GM18499 (cell line): Measurements from ENCODE around the gene SLC6A3.

ENCODE experiments used
- ATAC-seq: cut with Tn5 transposase; IDR thresholded peaks from one replicate; pipeline ENCODE4 v1.9.1; 2021; ENCODE audit warnings: moderate number of reproducible peaks; ENCODE audit not compliant: insufficient read depth, unreplicated experiment

Gene SLC6A3

DNA sequence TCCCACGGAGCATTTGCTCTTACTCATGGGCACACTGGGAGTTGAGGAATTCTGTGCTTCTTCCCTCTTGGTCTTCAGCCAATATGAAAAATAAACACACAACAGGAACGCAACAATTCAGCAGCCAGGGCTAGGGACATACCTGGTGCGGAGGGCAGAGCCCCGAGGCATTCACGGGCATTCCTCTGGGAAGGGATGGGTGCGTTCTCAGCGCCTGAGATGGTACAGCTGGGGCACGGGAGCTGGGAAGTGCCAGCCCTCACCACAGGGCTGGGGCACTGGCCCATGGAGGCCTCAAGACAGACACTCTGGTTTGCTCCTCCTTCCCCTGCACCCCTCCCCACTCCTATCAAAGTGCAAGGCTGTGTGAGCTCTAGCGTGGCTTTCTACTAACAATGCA, 2.1 kb downstream of the SLC6A3 start:
- ATAC-seq: no peak

DNA sequence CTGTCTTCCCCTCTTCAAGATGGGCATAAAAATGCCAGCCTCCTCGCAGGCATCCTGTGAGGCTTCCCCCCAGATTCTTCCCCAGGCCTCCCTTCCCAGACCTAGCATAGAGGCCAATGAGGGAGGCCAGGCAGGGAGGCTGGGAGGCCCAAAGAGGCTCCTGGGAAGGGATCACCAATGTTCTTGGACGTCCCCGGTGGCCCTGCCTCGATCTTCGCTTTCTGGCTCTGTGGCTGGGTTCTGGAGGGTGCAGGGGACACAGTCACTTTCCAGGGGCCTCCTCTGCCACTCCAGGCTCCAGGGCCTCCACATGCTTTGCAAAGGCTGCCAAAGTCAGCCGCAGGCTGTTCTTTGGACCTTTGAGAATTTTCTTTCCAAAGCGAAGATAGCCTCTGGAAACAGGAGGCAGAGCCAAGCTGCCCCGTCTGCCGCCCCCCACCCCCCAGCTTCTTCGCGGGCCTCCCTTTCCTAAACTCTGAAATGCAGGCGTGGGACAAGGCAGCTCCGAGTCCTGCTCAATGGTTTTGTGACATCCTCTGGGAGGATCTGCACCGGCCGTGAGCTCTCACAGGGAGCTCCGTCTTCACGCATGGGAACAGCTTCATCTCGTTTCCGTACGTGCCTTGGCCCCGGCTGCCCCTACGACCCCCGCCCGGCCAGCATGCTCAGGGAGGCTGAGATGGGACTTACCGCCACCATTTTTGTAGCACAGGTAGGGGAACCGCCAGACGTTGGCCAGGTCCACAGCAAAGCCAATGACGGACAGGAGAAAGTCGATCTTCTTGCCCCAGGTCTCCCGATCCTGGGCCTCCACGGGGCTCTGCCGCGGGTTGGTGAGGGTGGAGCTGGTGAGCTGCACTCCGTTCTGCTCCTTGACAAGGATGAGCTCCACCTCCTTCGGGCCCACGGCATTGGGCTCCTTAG, 2.8 kb downstream of the SLC6A3 start:
- ATAC-seq: no peak

DNA sequence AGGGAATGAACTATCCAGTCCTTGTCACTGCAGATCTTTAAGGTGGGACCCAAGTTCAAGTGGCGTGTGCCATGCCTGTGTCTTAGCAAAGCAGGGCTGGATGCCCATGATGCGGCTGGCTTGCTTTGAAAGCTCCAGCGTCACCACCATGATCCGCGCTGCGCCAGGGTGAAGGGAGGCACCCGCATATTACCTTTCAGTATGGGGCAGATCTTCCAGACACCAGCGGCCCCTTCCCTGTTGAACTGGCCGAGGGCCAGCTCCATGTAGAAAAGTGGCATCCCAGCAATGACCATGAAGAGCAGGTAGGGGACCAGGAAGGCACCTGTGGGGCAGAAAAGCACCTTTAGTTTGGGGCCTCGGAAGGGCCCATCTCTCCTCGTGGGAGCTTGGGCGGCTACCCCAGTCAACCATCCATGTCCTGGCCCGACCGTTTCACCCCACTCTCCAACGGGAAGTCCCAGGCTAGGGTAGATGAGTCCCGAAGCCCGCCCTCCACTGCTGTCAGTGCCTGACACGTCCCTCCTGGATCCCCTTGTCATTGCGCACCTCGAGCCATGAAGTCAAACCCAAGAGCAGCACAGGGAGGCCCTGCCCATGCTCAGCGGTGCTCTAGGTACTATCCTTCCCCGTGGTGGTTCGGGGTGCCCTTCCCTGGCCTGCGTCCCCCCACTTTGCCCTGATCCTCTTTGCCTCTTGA, 3.9 kb downstream of the SLC6A3 start:
- no peak for ATAC-seq

DNA sequence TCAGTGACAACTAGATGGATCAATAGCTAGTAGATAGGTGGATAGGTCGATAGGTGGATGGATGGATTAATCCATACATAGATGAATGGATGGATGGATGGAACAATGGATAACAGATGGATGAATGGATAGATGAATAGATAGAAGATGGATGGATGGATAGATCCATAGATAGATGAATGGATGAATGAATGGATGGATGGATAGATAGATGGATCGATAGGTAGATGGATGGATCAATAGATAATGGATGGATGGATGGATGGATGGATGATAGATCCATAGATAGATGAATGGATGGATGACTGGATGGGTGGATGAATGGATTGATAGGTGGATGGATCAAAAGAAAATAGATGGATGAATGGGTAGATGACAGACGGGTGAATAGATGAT, 5.1 kb downstream of the SLC6A3 start:
- no peak for ATAC-seq

DNA sequence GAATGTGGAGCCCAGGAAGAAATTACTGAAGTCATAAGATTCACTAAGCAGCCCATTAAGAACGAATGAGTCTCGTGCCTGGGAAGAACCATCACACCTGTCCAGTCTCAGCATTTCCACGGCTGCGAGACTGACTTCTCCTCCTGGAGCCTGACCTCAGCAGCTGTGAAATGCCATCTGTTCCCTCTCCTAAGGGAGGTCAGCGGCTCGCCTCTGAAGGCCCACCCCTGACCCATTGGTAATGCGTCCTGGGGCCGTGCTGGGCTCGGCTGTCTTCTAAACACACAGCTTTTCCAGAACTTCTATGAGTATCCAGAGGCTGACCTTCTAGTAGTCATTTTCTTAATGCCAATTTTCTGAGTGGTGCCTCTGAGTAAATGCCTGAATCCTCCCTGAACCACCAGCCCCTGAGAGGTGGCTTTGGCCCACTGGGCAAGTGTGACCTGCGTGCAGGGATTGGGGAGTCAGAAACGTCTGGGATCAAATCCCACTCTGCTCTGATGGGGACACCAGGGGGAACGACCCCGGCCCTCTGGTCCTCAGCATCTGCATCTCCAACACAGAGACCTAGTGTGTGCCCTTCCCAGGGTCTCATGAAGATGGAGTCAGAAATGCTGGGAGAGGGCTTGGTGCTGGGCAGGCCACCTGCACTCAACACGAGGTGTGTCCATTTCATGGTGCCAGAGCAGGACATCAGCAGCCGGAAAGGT, 5.7 kb downstream of the SLC6A3 start:
- ATAC-seq: no peak

DNA sequence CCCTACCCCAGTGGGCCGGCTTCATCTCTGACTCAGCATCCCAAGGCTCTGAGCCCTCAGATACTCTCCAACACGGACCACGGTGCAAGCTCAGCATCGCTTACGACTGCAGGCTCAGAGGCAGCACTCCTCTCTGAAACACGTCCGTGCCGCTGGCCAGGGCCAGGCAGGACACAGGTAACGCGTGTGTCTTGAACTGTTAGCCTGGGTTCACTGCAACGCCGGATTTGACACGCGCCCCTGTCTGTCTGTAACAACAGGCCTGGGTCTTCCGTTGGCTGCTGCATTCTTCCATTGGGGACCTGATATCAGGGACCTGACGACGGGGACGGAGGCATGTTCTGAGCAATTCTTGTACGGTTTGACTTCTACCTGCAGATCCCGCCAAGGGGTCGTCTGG, 6.4 kb downstream of the SLC6A3 start:
- ATAC-seq: no peak

DNA sequence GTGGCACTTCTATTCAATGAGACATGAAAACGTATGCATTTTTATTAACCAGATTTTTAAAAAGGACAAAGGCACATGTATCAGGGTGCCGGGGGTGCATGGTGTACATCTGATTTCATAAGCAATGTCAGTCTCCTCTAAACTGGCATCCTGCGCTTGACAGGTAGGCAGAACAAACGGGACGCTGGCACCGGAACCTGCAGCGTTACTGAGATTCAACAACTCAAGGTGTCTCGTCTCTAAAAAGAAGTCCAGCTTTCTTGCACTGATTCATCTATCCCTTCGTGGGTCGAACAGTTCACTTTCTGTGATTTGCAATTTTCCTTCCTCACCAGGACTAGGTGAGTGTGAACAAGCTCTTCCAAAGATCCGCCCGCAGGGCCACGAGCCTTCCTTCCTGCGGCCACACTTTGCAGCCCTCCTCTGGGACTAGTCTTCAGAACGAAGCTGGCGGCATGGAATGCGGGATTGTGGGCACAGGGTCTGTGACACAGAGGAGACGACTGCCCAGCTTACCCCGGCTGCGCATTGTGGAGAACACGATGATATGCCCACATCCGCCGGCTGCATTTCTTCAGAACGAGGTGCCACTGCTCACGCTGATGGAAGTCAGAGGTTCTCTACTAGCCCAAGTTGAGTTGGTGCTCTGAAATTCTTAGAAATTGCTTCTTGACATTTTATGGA, 7.2 kb downstream of the SLC6A3 start:
- no peak for ATAC-seq

DNA sequence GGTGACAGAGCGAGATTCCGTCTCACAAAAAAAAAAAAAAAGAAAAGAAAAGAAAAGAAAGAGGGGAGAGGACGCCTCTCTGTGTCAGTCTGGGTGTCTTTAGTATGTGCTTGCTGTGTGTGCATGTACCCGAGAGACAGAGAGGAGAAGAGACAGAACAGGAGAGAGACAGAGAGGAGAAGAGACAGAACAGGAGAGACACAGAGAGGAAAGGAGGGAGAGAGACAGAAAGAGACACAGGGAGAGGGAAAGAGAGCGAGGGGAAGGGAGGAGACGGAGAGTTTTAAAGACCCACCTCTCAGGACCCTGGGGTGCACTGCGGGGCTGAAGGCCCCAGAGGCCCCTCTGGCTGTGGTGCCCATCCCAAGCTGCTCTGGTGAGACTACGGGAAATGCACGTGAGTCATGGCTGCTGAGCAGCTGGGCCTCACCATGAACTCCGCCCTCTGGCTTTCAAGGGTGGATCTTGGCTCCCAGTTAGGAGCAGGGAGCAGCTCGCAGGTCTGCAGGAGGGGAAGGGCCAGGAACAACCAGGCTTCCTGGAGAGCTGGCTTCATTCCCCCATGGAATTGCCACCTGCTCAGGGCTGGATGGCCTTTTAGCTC, 7.9 kb downstream of the SLC6A3 start:
- no peak for ATAC-seq

DNA sequence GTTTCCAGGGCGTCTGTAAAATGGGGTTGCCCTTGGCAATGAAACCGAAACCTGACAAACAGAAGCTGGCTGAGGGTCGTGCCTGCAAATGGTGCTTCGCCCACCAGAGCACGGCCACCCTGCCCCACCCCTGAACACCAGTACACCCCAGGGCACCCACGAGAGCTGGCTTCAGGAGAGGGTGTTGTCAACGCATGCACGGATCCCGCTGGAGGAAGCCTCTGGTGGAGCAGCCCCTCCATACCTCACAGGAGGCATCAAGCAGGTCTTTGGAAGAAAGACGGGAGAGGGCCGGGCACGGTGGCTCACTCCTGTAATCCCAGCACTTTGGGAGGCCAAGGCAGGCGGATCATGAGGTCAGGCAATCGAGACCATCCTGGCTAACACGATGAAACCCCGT, 8.6 kb downstream of the SLC6A3 start:
- no peak for ATAC-seq

DNA sequence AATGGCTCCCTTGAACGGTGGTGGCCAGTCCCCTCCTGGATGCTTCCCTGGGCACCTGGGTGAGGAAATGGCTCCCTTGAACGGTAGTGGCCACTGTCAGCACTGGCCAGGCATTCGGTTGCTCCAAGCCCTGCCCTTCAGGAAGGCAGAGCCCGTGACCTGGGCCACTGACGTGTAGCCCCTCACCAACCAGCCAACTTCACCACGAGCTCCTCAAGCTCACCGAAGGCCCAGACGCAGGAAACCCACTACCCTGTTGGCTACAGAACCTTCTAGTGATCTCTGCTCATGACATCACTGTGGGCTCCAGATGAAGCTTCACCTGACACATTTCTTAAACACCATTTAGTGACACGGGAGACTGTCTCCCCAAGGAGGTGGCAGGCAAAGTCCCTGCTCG, 9.2 kb downstream of the SLC6A3 start:
- ATAC-seq: no peak

DNA sequence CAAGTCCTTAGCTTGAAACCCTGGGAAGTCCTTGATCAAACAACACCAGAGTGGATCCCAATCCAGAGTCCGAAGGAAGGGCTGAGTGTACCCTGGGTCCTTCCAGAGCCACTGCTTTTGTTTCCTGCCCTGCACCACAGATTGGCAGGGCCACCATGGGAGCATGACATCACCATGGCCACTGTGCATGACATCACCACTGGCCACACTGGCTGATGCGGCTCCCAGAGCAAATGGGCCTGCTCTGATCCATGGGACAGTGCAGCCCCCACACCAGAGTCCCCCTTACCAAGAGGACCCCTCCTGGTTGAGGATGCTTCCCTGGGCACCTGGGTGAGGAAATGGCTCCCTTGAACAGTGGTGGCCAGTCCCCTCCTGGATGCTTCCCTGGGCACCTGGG, 9.9 kb downstream of the SLC6A3 start:
- no peak for ATAC-seq

DNA sequence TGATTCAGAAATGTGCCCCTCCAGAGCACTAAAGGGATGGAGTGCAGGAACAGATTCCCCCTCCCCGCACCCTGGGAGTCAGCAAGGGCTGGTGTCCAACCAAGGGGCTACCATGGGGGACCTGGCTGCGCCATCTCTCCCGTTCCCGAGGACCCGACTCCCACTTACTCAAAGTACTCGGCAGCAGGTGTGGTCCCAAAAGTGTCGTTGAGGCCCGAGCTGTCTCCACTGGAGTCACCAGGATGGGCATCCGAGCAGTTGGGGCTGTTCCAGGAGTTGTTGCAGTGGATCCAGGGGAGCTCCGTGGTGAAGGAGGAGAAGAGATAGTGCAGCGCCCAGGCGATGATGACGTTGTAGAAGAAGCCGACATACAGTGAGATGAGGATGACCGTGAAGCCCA, 12.9 kb downstream of the SLC6A3 start:
- ATAC-seq: no peak

DNA sequence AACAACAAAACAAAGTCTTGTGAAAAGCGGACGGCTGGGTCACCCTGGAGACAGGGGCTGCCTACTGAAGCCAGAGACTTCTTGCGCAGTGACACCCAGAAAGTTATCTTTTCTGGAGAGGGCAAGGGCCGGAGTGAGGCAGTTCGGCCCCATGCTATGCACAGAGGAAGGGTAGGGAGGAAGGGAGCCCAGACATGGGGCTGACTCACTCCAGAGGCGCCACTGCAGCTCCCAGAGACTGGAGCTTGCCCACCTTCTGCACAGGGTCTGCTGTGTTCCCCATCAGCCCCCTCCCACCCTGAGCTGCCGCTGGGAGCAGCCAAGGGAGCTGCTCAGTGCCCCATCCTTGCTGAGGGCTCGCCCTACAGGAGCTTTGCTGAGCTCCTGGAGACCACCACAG, 13.3 kb downstream of the SLC6A3 start:
- ATAC-seq: no peak

DNA sequence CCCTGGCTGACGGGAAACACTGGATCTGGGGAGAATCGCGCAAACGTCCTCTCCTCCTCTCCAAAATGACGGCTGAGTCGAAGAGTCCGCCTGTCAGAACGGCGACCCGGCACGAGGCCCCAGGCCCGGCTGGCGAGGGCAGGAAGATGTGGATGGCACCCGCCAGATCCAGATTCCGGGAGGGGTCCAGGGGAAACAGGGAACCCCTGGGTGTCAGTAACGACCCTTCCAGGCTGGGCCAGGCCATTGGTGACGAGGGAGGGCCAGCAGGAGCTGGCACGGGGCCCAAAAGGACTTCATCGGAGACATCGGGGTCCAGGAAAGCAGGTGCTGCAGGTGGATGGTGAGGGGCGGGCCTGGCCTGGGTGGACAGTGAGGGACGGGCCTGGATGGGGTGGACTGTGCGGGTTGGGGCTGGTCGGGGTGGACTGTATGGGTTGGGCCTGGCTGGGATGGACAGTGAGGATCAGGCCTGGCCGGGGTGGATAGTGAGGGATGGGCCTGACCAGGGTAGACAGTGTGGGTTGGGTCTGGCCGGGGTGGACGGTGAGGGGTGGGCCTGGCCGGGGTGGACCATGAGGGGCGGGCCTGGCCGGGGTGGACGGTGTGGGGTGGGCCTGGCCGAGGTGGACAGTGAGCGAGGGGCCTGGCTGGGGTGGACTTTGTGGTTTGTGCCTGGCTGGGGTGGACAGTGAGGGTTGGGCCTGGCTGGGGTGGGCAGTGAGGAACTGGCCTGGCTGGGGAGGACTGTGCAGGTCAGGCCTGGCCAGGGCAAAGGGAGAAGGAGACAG, 14.0 kb downstream of the SLC6A3 start:
- ATAC-seq: no peak

DNA sequence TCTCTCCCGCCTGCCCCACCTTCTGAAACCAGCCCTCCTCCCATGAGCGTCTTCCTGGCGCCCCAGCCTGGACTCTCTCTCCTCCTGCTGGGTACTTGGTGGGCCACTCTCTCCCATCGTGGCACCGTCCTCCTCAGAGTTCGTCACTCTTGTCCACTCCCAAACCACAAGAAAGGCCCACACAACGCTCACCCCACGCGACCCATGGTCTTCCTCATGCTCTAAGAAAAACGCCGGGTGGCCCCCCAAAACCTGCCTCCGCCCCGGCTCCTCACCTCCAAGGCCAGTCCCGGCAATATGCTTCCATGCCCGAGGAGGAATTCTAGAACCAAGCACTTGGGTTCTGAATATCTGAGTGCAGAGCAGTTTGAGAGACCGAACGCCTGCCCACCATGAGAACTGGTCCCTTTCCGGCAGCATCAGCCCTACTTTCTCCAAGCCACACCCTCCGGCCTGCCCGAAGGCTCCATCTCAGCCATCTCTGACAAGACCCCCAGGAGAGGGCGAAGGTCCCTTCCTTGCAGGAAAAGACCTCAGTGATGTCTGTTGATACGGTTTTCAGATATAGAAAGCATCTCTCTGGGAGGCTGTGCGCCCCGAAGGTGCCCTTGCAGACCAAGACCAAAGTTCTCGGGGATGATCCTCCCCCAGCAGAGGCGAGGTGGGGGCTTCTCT, 15.0 kb downstream of the SLC6A3 start:
- ATAC-seq: no peak

DNA sequence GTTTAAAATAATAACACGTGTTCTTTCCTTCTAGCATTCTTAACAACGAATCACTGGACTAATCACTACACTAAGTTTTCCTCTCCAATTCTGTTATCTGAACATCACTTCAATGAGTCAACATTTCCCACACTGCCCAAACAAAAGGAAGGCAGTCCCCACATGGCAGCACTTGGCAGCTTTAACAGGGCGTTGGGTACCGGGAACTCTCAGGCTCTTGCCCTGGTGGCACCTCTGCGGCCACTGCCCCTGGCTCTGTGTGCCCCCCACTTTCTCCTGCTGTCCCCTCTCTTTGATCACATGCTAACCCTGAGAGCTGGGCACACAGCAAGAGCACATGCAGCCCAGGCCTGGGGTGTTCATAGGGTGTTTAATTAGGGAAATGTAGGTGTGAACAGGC, 15.7 kb downstream of the SLC6A3 start:
- ATAC-seq: no peak

DNA sequence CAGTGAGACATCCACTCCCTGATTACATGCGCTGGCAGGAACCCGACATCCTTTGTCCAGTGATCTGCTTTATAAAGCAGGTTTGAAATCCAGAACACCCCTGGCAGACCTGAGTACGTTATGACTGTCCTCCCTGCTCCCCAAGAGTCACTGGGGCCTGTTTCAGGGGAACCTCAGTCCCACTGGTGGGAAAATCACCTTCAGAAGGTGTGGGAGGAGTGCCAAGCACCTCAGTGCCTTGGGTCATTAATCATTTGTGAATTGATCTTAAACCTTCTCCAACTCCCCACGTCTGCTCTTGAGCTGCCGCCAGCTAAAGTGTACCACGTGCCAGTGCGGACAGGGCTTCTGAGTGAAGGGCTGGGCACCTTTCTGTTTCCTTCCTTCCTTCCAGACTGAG, 16.2 kb downstream of the SLC6A3 start:
- no peak for ATAC-seq

DNA sequence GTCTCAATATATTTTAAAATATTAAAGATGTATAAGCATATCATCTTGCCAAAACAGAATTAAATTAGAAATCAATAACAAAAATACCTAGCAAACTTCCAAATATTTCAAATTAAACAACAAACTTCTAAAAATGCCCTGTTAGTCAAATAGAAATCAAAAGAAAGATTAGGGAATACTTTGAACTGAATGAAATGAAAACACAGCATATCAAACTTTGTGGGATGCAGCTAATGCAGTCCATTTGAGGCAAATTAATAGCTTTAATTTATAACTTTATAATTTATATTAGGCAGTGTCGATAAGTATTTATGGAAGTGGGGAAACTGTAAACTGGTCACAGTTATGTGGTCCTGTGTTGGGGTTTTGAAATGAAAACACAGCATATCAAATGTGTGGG, 17.1 kb downstream of the SLC6A3 start:
- ATAC-seq: no peak

DNA sequence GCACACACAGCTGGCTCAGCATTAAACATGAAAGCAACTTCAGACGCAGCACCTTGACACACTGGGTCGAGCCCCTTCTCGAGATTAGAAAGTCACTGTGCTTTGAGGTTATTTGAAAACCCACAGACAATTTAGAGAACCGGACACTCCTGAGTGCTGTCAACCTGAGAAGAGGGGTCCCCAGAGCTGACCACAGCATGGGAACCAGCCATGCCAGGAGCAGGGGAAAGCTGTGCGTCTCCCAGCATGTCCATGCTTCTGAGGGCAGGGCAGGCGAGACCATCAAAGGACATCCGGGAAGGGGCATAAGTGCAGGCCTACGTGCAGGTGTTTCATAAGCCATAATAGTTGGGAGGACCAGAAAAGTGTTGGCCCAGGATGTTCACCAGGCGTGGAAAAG, 20.5 kb downstream of the SLC6A3 start:
- no peak for ATAC-seq
